Pons (tissue), 1 donor: ENCODE results near the gene IL15RA.
"Not testable (repeated sequence)": the region's sequence is repeated elsewhere in the genome, so short reads cannot be mapped to it uniquely, and the experiment has no call there.

ENCODE experiments used
- DNase-seq: peaks from one replicate; pipeline ENCODE4 v3.0.0-alpha.2; 2016; ENCODE audit warnings: low spot score

The IL15RA gene

DNA sequence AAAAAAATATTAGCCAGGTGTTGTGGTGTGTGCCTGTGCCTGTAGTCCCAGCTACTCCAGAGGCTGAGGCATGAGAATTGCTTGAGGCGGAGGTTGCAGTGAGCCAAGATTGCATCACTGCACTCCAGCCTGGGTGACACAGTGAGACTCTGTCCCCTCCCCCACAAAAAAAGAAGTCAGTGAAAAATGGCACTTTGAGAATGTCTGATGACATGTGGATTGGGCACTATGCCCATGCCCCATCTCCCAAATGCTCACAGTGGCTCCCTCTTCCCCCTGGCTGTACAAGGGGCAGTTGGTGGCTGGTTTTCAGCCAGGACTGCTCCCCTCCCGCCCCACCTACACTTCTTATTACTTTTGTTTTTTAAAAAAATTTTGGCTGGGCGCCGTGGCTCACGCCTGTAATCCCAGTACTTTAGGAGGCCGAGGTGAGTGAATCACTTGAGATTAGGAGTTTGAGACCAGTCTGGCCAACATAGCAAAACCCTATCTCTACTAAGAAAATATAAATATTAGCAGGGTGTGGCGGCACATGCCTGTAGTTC lies 26.1 kb downstream of the IL15RA start:
- no peak for DNase-seq

DNA sequence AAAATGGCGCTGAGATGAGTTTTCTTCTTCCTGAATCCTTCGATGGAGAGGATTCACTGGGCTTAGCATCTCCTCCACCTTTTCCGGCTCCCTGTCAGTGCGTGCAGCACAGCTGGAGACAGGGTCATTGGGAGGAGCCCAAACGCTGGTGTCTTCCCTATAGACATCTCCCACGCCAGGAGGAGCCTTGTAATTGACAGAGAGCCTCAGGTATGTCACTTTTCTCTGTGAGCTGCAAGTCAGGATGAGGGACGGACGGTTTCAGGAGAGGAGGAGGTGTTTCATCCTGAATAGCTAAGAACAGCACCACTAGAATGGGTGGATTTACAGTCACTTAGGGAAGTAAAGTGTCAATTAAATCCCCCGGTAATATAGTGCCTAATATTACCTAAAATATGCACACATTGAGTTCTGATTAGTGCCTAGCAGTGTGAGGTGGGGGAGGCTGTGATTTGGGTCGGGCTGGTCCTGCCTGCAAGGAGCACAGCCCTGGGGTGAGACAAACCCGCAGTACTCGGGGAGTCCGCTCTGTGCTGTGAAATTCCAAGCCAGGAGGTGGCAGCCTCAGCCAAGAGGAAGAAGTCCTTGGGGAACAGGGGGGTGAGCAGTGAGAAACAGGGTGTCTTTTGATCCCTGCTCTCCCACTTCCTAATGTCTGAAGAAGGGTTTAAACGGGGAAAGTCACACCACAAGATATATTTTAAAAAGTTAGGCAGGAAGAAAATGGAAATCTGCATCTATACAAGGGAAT lies 28.2 kb downstream of the IL15RA start:
- DNase-seq, result no peak

DNA sequence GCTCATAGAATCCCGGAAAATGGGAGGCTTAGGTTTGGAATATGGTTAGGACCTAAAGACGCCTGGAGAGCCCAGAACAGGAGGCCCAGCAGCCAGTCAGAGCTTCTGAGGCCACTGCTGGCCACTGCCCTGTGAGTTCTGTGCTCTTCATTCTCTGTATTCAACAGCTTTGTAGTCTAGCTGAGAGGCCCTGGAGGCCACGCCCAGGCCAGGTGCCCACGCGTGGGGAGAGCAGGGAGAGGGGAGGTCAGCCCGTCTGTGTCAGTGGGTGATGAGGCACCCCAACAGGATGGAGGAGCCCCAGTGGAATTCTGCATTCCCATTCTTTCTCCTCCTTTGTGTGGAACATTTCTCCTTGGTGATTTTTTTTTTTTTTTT lies 29.1 kb downstream of the IL15RA start:
- DNase-seq, result no peak

DNA sequence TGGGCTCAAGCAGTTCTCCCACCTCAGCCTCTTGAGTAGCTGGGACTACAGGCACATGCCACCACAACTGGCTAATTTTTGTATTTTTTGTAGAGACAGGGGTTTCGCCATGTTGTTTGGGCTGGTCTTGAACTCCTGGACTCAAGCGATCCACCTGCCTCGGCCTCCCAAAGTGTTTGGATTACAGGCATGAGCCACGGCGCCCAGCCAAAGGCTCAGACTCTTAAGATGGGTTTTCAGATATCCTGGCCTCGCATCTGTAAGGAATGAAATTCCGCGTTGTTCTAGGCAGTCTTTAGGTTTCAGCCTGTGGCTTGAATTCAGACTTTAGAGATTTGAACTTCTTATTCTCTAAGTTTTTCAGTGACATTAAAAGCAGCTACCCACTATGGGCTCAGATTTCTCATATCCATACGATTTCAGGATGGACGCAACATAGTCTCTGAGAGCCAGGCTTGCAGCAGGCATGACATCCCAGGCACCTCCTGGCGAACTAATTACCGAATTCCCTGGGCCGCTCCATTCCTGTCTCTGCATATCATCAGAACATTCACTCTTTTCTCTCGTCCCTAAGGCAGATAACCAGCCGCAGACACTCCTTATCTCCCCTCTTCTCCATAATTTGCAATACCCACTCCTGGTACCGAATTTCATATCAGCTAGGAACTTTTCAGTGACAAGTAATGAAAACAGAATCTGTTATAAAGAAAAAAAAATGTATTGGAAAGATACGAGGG lies 29.7 kb downstream of the IL15RA start:
- no peak for DNase-seq

DNA sequence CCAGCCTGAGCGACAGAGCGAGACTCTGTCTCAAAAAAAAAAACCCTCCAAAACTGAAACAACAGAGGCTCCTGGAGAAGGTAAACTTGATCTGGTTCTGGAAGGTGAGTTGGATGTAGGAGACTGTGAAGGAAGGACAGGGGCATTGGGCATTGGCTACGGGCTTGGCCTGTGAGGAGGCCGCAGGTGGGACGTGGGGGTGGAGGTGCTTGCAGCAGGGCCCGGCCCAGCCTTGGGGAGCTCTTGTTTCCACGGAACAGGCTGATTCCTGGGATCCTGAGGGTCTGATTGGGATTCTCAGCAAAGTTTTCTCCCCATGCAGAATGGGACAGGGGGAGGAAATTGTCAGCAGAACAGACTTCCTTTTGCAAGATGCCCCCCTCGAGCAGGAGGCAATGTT lies 30.6 kb downstream of the IL15RA start:
- DNase-seq, result no peak

DNA sequence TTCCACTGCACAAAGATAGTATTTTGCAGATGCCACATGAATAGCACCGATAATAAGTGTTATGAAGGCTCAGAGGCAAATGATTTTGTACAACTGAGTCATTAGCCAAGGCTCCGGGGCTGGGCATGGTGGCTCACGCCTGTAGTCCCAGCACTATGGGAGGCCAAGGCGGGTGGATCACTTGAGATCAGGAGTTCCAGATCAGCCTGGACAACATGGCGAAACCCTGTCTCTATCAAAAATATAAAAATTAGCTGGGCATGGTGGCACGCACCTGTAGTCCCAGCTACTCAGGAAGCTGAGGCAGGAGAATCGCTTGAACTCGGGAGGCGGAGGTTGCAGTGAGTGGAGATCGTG lies 30.9 kb downstream of the IL15RA start:
- DNase-seq, result not testable (repeated sequence)

DNA sequence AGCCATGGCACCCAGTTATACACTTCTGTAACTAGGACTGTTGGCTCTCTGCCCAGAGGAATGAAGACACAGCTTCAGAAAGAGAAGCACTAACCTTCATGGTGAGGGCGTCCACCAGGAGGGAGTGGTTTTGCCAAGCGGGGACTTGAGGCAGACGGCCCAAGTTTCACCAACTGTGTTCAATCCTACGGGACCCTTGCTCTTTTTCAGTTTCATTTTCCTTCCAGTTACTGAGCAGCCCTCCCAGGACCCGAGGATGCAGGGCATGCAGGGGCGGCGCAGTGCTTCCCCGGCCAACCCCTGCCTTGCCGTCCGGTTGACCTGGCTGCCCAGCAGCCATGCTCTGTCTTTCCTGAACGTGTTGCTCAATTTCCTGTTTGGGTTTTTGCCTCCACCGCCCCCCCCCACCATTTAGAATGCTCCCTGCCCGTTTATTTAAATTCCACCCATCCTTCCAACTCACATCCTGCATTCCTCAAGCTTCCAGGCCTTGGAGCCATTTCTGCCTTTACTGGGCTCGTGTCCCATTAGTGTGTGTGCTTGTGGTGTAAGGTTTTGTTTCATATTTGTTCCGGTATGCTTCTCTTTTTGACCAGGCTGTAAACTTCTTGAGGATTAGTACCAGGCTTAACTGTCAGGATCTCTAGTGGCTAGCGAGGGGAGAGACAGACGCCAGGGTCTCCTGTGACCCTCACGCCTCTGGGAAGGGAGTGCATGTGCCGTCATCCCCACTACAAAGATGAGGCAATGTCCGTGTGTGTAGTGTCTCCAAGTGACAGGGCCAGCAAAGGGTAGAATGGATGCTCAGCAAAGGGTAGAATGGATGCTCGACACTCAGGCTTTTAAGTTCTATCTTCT lies 31.6 kb downstream of the IL15RA start:
- no peak for DNase-seq

DNA sequence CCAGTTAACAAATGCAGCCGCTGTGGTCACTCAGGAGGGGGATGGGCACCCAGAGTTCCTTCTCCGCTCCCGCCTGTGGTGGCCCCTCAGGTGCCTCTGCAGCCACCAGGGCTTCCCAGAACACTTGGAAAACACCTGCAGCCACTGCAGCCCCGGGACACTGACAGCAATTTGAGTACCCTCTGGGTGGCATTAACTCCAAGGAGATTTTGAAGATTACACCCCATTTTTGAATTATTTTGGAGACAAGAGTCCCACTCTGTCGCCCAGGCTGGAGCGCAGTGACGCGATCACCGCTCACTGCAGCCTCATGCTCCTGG lies 32.2 kb downstream of the IL15RA start:
- DNase-seq, result no peak

DNA sequence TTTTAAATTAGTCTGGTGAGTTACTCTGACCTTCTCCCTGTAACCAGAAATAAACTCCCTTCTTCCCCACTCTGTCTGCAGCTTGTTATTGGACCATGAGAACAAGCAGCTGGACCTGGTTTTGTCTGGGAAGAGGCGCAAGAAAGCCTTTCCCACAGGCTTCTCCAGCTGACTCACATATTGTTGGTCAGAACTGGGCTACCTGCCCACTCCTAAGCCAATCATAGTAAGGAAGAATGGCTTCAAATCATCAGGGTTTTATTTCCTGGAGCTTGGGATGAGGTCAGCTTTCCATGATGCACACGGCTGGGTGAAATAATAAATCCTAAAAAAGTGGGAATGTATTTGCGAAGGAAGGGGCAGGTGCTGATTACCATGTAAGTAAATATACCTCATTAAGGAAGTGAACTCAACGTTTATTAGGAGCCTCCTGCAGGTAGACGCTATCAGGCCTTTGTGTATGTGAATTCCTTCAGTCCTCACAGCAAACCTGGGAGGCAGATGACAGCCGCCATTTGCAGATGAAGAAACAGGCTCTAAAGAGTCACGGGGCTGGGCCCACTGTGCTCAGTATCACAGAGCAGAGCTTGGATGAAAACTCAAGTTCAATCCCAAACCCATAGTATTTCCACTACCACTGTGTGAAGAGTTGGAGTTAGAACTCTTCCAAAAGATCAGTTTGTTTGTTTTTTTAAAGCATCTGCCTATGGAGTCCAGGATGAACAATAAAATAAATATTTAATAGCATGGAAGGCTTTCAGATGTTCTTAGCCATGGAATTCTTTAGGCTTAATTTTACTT lies 32.8 kb downstream of the IL15RA start:
- DNase-seq, result no peak

DNA sequence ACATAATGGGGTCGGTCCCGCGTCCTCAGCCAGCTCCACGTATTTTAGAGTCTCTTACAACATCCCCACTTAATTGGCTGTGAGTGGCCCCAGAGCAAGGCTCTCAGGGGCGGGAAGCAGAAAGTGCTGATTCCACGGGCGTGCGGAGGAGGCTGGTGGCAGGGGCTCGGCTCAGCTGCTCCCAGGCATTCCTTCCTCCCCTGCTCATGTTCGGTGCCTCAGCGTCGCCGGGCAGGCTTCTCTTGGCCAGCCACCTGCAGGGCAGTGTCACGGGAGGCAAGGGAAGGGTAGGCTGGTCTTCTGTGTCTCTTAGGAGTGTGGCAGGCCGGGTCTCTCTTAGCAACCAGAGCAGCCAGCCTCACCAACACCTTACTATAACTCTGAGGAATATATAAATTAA lies 33.8 kb downstream of the IL15RA start:
- no peak for DNase-seq

DNA sequence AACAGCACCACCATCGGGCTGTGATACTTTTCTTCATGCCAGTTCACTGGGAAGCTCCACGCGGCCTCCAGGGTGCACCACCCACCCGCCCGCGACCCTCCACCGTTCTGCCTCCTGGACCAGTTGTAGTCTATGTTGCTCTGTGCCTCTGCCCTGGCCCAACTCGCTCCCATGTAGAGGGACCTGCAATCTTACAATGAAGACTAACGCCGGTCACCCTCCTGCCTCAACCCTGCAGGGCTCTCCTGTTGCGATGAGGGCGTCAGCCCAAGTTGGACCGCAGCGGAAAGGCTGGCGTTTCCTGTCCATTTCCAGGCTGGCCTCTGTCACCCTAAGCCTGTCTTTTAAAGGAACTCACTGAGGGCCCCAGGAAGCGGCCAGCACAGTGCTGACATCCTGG lies 34.9 kb downstream of the IL15RA start:
- no peak for DNase-seq

DNA sequence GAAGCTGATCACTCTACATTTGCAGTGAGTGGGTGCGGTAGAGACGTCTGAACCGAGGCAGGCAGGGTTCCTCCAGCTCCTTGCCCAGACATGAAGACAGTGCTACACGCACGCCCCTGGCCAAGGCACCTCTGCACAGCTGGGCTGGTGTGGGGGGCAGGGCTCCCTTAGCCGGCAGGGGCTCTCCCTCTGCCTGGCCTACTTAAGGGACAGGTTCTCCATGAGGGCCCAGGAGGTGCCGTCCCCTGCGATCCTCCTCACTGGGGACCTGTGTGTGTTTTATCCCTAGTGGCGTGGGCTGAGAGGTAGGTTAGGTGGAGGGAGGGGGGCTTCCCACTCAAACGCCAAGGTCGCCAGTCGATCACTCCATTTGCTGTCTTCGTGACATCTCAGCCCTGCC lies 35.3 kb downstream of the IL15RA start:
- no peak for DNase-seq

DNA sequence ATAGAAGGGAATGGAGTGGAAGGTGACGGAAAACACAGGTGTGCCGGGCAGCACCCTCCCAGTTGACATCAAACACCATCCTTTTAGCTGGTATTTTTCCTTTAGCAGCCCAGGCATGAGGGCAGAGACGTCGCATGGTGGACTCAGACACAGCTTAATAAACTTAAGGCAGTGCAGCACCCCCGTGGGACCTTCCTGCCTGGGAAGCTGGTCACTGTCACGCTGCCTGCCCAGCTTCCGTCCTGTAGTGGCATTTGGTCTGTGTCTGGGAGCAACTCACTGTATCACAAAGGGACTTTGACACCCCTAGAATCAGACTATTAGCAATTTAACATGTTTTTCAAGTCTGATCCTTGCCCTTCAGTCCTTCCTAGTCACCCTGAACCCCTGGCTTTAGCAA lies 35.8 kb downstream of the IL15RA start:
- no peak for DNase-seq

DNA sequence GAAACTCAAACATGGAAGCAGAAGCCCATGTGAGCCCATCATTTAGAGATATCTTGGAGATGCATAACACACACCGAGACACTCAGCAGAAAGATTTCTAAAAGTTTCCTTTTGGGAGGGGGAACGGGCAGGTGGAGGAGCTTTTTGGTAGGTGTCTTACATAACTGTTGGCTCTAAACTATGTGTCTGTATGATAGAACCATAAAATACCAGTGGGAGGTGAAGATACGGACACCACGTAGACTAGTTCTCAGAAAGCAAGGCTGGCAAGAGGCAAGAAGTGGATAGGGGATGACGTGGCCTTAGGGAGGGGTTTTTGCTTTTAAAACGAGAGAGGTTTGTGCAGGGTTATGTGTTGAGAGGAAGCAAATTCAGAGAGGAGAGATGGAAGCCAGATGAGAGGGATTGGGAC lies 36.5 kb downstream of the IL15RA start:
- no peak for DNase-seq

DNA sequence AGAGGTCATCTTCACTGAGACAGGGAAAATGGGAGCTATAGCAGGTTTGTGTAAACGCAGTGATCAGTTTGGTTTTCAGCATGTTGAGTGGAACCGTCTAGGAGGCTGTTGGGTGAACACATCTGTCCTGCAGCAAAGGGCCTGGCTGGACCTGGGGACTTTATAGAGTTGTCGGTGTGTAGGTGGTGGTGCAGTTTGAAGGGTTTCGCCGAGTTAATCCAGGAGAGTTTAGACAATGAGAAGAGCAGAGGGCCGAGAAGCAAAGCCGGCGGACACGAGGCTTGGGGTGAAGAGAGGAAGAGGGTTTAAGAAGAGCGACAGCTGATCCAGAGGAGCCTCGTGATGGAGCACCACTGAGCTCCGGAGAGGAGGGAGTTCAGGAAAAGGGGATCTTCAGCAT lies 39.1 kb downstream of the IL15RA start:
- no peak for DNase-seq

DNA sequence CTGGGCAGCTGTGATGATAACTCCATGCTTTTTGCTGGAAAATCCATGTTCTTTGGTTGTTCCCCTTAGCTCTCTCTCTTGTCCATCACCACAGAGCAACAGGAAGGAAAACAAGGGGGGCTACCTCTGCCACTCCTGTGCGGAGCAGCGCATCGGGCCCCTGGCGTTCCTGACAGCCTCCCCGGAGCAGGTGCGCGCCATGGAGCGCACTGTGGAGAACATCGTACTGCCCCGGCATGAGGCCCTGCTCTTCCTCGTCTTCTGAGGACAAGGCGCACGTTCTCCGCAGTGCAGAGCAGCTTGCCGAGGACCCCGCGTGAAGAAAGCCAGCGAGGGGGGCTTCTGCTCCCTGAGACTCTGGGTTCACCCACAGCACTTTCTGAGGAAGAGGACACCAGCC lies 40.3 kb downstream of the IL15RA start:
- no peak for DNase-seq

DNA sequence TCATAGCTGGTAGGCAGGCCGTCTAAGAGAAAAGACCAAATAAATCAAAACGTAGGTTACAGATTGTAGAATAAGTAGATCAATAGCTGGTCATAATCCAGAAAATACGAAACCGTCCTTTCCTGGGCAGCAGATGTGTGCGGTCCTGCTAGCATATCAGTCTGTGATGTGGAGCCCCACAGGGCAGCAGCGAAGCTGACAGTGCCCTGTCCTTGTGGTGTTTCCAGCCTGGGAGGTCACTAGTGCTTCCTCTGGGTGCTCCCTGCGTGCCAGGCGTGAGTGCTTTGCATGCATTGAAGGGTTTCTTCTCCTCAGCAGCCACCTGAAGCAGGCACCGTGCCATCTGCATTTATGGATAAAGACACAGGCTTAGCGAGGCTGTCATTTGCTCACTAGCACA lies 41.7 kb downstream of the IL15RA start:
- DNase-seq, result no peak

DNA sequence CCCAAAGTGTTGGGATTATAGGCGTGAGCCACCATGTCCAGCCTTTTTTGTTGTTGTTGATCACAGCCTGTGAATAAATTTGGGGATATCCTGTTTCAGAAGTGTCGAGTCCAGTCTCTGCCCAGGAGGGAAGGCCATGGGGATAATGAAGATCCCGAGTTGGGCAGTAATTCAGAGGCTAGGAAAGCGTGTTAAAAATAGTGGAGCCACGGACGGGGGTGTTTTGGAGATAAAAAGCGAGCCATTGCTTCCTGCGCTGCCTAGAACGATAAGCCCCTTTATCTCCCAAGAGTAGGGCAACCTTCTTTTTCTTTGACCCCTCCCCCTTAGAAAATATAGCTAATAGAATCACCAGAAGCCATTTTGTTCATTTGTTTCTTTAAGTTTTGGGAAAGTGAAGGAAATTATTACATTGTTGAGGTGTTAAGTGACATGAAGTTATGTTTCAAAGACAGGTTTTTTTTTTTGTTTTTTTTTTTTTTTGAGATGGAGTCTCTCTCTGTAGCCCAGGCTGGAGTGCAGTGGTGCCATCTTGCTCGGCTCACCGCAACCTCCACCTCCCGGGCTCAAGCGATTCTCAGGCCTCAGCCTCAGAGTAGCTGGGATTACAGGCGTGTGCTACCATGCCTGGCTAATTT lies 43.3 kb downstream of the IL15RA start:
- DNase-seq, result no peak

DNA sequence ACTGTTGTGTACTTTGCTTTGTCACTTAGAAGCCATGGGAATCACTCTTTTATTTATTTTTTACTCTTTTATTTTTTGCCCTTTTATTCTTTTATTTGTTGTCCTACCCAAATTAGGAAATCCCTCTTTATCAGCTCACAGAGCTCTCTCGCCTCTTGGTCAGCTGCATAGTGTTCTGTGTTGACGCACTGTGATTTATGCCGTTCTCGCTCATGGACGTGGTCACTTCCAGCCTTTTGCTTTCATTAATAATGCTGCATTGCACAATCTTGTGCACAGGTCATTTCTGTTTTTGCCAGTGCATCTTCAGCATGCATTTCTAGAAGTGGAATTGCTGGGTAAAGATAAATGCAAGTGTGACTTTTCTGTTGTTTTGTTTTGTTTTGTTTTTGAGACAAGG lies 45.0 kb downstream of the IL15RA start:
- DNase-seq, result no peak

DNA sequence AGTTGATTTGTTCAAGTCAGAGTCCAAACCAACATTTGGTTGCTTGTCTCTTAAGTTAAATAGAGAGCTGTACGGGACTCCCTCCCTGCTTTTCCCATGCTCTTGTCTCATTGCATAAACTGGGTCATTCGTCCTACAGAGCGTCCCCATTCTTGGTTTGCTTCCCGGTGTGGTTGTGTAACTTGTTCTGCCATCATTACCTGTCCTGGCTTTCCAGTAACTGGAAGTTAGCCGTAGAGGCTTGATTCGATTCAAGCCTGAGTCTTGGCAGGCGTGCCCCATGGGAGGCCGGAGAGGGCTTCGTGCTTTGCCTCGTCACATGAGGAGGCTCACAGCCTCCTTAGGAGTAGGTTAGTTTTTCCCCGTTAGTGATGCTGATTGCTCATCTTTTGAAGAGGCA lies 47.1 kb downstream of the IL15RA start:
- no peak for DNase-seq

DNA sequence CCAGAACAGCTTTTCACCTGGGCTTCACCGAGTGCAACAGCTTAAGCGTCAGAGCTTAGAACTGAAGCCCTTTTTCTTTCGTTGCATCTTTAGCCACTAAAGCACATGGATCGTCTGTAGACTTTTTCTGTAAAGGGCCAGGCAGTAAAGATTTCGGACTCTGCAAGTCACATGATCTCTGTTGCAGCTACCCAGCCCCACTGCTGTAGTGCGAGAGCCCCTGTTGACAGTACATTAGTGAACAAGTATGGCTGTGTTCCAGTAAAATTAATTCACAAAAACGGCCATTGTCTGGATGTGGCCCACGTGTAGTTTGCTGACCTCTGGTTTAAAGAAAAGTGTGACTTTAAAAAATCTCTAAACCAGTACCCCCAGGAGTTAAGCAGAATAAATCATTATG lies 47.9 kb downstream of the IL15RA start:
- DNase-seq, result no peak

DNA sequence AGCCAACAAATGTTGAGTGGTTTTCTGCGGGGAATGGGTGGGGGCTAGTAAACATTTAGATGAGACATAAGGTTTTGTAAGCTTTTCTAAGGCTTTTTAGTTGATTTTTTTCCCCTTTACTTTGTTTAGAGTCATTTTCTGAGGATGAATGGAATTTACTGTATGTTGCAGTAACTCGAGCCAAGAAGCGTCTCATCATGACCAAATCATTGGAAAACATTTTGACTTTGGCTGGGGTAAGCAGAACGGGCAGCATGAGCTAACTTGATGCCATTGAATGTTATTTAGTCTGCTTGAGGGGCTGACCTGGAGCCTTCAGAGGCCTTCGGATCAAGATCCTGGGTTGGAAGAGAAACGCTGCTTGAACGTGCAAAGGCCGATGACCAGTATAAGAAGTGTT lies 50.0 kb downstream of the IL15RA start:
- DNase-seq, result no peak
